Liver (tissue), 9 donors: ENCODE measurements around the gene CDKN2D. TPM values are rescaled to one million over a fixed set of nuclear protein-coding genes. Genes with fewer than 3 reads are reported as not detected.
"Not testable (repeated sequence)": the region's sequence is repeated elsewhere in the genome, so short reads cannot be mapped to it uniquely, and the experiment has no call there.

Experiments
- DNase-seq: peaks from one replicate; pipeline ENCODE4 v3.0.0-alpha.2; 2017; ENCODE audit warnings: low spot score
- H3K27ac ChIP-seq, 2 donors: one replicate each; pipeline ENCODE4 v1.7.0; 2013; ENCODE audit warnings: inconsistent platforms in 2 of 2, low read length in 2 of 2, control low read depth in 1 of 2, low read depth in 1 of 2, mild to moderate bottlenecking in 1 of 2
- H3K27me3 ChIP-seq, 4 donors: one replicate each; pipeline versions ENCODE4 v1.6.1 to v1.7.0; 2013; ENCODE audit warnings: low read length in 3 of 4, inconsistent platforms in 1 of 4, mild to moderate bottlenecking in 1 of 4, moderate library complexity in 1 of 4; ENCODE audit not compliant: control insufficient read depth in 4 of 4, insufficient read depth in 4 of 4
- H3K36me3 ChIP-seq, 4 donors: one replicate each; pipeline versions ENCODE4 v1.6.1 to v1.7.0; 2013; ENCODE audit warnings: low read length in 3 of 4, mild to moderate bottlenecking in 3 of 4, low read depth in 1 of 4, moderate library complexity in 1 of 4; ENCODE audit not compliant: control insufficient read depth in 4 of 4, insufficient read depth in 3 of 4
- H3K4me1 ChIP-seq, 4 donors: one replicate each; pipeline versions ENCODE4 v1.6.1 to v1.7.0; 2013; ENCODE audit warnings: low read length in 3 of 4, mild to moderate bottlenecking in 3 of 4, moderate library complexity in 1 of 4; ENCODE audit not compliant: control insufficient read depth in 4 of 4, insufficient read depth in 4 of 4
- H3K4me3 ChIP-seq, 3 donors: one replicate each; pipeline versions ENCODE4 v1.6.1 to v1.7.0; 2013; ENCODE audit warnings: low read length in 3 of 3, control low read depth in 1 of 3, low read depth in 1 of 3, mild to moderate bottlenecking in 1 of 3
- H3K9ac ChIP-seq, 2 donors: one replicate each; pipeline ENCODE4 v1.7.0; 2013; ENCODE audit warnings: low read length in 2 of 2, mild to moderate bottlenecking in 2 of 2, moderate library complexity in 2 of 2, control low read depth in 1 of 2, low read depth in 1 of 2
- H3K9me3 ChIP-seq, 4 donors: one replicate each; pipeline versions ENCODE4 v1.6.1 to v1.7.0; 2013; ENCODE audit warnings: low read length in 3 of 4; ENCODE audit not compliant: control insufficient read depth in 4 of 4
- EGR1 ChIP-seq, 2 donors: IDR thresholded peaks; 2 replicates each; pipeline ENCODE4 v1.6.1; 2016 to 2018; ENCODE audit warnings: antibody characterized with exemption in 2 of 2, low read depth in 2 of 2
- HNF4A ChIP-seq, 2 donors: conservative IDR thresholded peaks; 2 replicates each; pipeline ENCODE4 v1.6.1; 2016; ENCODE audit warnings: antibody characterized with exemption in 2 of 2, mild to moderate bottlenecking in 2 of 2
- JUND ChIP-seq, 2 donors: IDR thresholded peaks; 2 replicates each; pipeline ENCODE4 v1.6.1; 2016; ENCODE audit warnings: antibody characterized with exemption in 2 of 2
- RAD21 ChIP-seq, 2 donors: IDR thresholded peaks; 2 replicates each; pipeline ENCODE4 v1.6.1; 2016; ENCODE audit warnings: antibody characterized with exemption in 2 of 2, mild to moderate bottlenecking in 2 of 2
- SP1 ChIP-seq: IDR thresholded peaks from 2 replicates; pipeline ENCODE4 v1.6.1; 2018; ENCODE audit warnings: antibody characterized with exemption, mild to moderate bottlenecking
- TAF1 ChIP-seq: conservative IDR thresholded peaks from 2 replicates; pipeline ENCODE4 v1.6.1; 2016; ENCODE audit warnings: antibody characterized with exemption, mild to moderate bottlenecking
- YY1 ChIP-seq: IDR thresholded peaks from 2 replicates; pipeline ENCODE4 v1.6.1; 2016; ENCODE audit warnings: antibody characterized with exemption, mild to moderate bottlenecking
- whole genome bisulfite sequencing: extraction: QIAGEN DNeasy Blood & Tissue Kit; methylation state at CpG from one replicate; pipeline ENCODE4 v1.1.7; 2013; 5-methylcytosine and 5-hydroxymethylcytosine counted together
- polyA plus RNA-seq, 2 donors: library from polyadenylated mRNA; stranded (reverse) in 1 of 2; unstranded in 1 of 2; fragments of 200-250 nt in 1 of 2; fragments of >200 nt in 1 of 2; fragmentation: Nextera tagmentation in 1 of 2; extraction: Ambion mirVana in 1 of 2; gene quantifications; one replicate each; pipeline versions ENCODE4 v1.2.1 to v1.2.3, GENCODE V29; 2013 to 2015
- total RNA-seq, 2 donors: library from RNA; depleted of rRNA; stranded (reverse); fragments of >200 nt; gene quantifications; one replicate each; pipeline ENCODE4 v1.2.3, GENCODE V29; 2014
- TF ChIP-seq, protein P1 (sequence below): IDR thresholded peaks from 2 replicates; pipeline ENCODE4 v1.6.1; 2016; ENCODE audit warnings: antibody characterized with exemption
- TF ChIP-seq, protein P2 (sequence below): fragments of 150-350 bp; IDR thresholded peaks from 2 replicates; pipeline ENCODE4 v1.5.1; 2017; ENCODE audit warnings: improper control_type of control experiment, low read depth, low read length; ENCODE audit not compliant: missing input control
- donor health status: healthy.
- donor health status: healthy.
- donor health status: healthy.
- donor health status: healthy.
- donor health status: healthy.

The CDKN2D gene
- total and polyA plus RNA-seq, 4 donors = 1.6 to 86.4 (median 3.5) TPM

DNA sequence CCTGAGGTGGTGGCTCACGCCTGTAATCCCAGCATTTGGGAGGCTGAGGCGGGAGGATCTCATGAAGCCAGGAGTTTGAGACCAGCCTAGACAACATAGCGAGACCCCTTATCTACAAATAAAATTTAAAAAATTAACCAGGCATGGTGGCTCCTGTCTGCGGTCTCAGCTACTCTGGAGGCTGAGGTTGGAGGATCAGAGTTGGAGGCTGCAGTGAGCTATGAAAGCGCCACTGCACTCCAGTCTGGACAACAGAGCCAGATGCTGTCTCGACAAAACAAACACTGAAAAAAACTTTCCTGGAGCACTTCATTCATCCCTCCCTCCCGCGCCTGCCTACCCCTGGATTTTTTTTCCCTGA, 25.7 kb downstream of the CDKN2D start:
- Histone ChIP-seq H3K4me3 (peak overlapping the region in 1 of 3 donors; percentile 99), H3K27me3 (no peaks in the 10 kb centered on the region), H3K27ac (no peak overlapping the region), H3K9ac (no peak overlapping the region), H3K9me3 (no peaks in the 10 kb centered on the region), H3K36me3 (peaks cover 5 to 9% (median 7%) of the 10 kb centered on the region in 4 donors), H3K4me1 (peaks cover 8 to 22% (median 14%) of the 10 kb centered on the region in 4 donors)
- no peak for DNase-seq
- TF ChIP-seq SP1 (no peak), TAF1 (no peak), EGR1 (IDR thresholded peaks at IDR 0.05; ENCODE audit: low read depth in 2 of 2) (no peak), RAD21 (IDR thresholded peaks at IDR 0.05) (no peak), JUND (IDR thresholded peaks at IDR 0.05) (no peak), HNF4A (conservative IDR thresholded peaks at IDR 0.05) (no peak), YY1 (no peak)
- TF ChIP-seq, protein P1, sequence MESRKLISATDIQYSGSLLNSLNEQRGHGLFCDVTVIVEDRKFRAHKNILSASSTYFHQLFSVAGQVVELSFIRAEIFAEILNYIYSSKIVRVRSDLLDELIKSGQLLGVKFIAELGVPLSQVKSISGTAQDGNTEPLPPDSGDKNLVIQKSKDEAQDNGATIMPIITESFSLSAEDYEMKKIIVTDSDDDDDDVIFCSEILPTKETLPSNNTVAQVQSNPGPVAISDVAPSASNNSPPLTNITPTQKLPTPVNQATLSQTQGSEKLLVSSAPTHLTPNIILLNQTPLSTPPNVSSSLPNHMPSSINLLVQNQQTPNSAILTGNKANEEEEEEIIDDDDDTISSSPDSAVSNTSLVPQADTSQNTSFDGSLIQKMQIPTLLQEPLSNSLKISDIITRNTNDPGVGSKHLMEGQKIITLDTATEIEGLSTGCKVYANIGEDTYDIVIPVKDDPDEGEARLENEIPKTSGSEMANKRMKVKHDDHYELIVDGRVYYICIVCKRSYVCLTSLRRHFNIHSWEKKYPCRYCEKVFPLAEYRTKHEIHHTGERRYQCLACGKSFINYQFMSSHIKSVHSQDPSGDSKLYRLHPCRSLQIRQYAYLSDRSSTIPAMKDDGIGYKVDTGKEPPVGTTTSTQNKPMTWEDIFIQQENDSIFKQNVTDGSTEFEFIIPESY = no peak
- TF ChIP-seq, protein P2, sequence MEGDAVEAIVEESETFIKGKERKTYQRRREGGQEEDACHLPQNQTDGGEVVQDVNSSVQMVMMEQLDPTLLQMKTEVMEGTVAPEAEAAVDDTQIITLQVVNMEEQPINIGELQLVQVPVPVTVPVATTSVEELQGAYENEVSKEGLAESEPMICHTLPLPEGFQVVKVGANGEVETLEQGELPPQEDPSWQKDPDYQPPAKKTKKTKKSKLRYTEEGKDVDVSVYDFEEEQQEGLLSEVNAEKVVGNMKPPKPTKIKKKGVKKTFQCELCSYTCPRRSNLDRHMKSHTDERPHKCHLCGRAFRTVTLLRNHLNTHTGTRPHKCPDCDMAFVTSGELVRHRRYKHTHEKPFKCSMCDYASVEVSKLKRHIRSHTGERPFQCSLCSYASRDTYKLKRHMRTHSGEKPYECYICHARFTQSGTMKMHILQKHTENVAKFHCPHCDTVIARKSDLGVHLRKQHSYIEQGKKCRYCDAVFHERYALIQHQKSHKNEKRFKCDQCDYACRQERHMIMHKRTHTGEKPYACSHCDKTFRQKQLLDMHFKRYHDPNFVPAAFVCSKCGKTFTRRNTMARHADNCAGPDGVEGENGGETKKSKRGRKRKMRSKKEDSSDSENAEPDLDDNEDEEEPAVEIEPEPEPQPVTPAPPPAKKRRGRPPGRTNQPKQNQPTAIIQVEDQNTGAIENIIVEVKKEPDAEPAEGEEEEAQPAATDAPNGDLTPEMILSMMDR = no peak
- WGBS = 52% methylated on average over 8 of the region's 8 CpGs

DNA sequence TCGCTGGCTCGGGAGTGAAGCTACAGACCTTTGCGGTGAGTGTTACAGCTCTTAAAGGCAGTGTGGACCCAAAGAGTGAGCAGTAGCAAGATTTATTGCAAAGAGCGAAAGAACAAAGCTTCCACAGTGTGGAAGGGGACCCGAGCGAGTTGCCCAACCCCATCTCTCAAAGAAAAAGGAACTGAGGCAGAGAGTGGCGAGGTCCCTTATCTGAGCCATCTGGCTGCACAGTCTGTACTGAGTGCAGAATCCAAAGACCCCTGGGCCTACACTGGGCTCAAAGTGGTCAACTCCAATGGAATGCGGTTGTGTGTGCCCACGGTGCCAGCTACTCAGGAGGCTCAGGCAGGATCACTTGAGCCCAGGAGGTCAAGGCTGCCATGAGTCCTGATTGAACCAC, 29.8 kb downstream of the CDKN2D start:
- H3K9me3 ChIP-seq, H3K4me3 ChIP-seq, H3K36me3 ChIP-seq, H3K27me3 ChIP-seq, DNase-seq, H3K27ac ChIP-seq, H3K4me1 ChIP-seq, H3K9ac ChIP-seq: not testable (repeated sequence)
- 68% methylated on average over 9 of the region's 9 CpGs for WGBS

DNA sequence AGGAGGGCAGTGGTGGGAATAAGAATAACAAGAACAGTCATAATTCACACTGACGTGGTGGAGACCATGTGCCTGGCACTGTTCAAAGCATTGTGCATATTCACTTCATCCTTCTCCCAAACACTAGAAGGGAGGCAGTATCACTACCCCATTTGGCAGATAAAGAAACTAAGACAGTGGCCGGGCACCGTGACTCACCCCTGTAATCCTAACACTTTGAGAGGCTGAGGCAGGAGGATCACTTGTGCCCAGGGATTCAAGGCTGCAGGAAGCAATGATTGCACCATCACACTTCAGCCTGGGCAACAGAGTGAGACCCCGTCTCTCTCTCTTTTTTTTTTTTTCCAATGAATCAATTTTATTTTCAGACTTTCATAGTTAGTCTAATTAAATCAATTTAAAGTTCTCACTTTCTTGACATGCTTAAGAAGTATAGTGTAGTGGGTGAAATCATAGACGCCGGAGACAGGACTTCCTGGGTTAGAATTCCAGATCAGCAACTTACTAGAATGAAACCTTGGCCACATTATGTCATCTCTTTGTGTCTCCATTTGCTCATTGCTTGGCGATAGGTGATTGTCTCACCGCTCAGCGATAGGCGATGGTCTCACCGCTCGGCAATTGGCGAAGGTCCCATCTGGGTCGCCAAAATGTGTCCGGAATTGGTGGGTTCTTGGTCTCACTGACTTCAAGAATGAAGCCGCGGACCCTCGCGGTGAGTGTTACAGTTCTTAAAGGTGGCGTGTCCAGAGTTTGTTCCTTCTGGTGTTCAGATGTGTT, 30.4 kb downstream of the CDKN2D start:
- H3K36me3 ChIP-seq = no peaks in the 10 kb centered on the region
- WGBS = 70% methylated on average over 20 of the region's 20 CpGs
- no peaks in the 10 kb centered on the region for H3K27me3 ChIP-seq
- peaks cover 0 to 6% (median 4%) of the 10 kb centered on the region in 4 donors for H3K4me1 ChIP-seq
- H3K9me3 ChIP-seq = no peaks in the 10 kb centered on the region
- no peak overlapping the region for H3K4me3 ChIP-seq
- H3K9ac ChIP-seq = no peak overlapping the region
- H3K27ac ChIP-seq = no peak overlapping the region
- TF ChIP-seq HNF4A (conservative IDR thresholded peaks at IDR 0.05) = no peak
- no peak for DNase-seq
